HAP-1 (cell line): ENCODE data around the gene SRSF3.
"Not testable (repeated sequence)": the region's sequence is repeated elsewhere in the genome, so short reads cannot be mapped to it uniquely, and the experiment has no call there.

Source experiments
- DNase-seq, 2 experiments: peaks; one replicate each; pipeline ENCODE4 v3.0.0-alpha.2; 2016 to 2020; ENCODE audit warnings: low spot score in 2 of 2
- H3K27me3 ChIP-seq: fragments of 250-450 bp; sonication (Bioruptor Pico); 2 replicates; pipeline ENCODE4 v1.5.1; 2020; ENCODE audit warnings: low read depth, mild to moderate bottlenecking, moderate library complexity
- H3K36me3 ChIP-seq: fragments of 250-450 bp; sonication (Bioruptor Pico); replicated peaks from 2 replicates; pipeline ENCODE4 v1.5.1; 2020; ENCODE audit warnings: mild to moderate bottlenecking
- H3K4me1 ChIP-seq: fragments of 250-450 bp; sonication (Bioruptor Pico); 2 replicates; pipeline ENCODE4 v1.5.1; 2020; ENCODE audit warnings: mild to moderate bottlenecking
- H3K4me3 ChIP-seq: fragments of 250-450 bp; sonication (Bioruptor Pico); 2 replicates; pipeline ENCODE4 v1.5.1; 2020; ENCODE audit warnings: mild to moderate bottlenecking, moderate library complexity
- H3K9me3 ChIP-seq: fragments of 250-450 bp; sonication (Bioruptor Pico); 2 replicates; pipeline ENCODE4 v1.5.1; 2020; ENCODE audit warnings: mild to moderate bottlenecking, moderate library complexity
- in situ Hi-C: fragments of 300-500 bp; cut with MboI; formaldehyde crosslinking; loops from 3 replicates; pipeline ENCODE4 v1.14.3; 2020; ENCODE audit warnings: low sequenced_read_pairs, inconsistent platforms, mixed read lengths

The SRSF3 gene

DNA sequence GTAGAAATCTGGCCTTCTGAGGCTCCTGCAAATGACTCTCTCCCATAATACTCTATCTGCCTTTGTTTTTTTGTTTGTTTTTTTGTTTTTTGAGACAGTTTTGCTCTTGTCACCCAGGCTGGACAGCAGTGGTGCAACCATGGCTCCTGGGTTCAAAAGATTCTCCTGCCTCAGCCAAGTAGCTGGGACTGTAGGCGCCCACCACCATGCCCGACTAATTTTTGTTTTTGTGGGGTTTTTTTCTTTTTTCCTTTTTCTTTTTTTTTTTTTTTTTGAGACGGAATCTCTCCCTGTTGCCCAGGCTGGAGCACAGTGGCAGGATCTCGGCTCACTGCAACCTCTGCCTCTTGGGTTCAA, 30.3 kb upstream of the SRSF3 start:
- no peaks in the 10 kb centered on the region for H3K9me3 ChIP-seq
- no peaks in the 10 kb centered on the region for H3K36me3 ChIP-seq
- H3K4me1 ChIP-seq, result no peaks in the 10 kb centered on the region; the same call in none of the 2 replicates
- H3K4me3 ChIP-seq, result no peak overlapping the region
- H3K27me3 ChIP-seq, result no peaks in the 10 kb centered on the region
- no peak for DNase-seq
- in situ Hi-C loops, result no loop called here

GRCh38 chr6:36566418-36566905, 27.7 kb upstream of the SRSF3 start:
- no peaks in the 10 kb centered on the region for H3K36me3 ChIP-seq
- no peaks in the 10 kb centered on the region for H3K27me3 ChIP-seq
- H3K4me3 ChIP-seq, result no peak overlapping the region
- no peaks in the 10 kb centered on the region; the same call in none of the 2 replicates for H3K4me1 ChIP-seq
- in situ Hi-C loops, result no loop called here
- 0 out of 2 replicates have a peak, but pooled peaks cover 2% of the 10 kb centered on the region for H3K9me3 ChIP-seq
- no peak for DNase-seq

DNA sequence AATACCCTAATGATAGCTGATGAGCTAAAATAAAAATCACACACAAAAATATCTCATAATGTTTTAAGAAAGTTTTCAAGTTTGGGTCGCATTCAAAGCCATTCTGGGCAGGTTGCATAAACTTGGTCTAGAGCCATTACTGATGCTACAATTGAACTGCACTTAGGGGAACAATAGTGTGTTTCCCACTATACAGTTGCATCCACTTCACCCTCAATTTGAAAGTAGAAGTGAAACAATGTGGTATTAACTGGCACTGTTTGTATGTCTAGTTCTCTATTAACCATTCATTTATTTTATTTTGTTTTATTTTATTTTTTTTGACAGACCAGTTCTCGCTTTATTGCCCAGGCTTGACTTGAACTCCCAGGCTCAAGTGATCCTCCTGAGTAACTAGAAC, 23.9 kb upstream of the SRSF3 start:
- H3K9me3 ChIP-seq, result 0 out of 2 replicates have a peak, but pooled peaks cover 2% of the 10 kb centered on the region
- no peak overlapping the region for H3K4me3 ChIP-seq
- no peaks in the 10 kb centered on the region for H3K4me1 ChIP-seq
- in situ Hi-C loops, result no loop called here
- H3K27me3 ChIP-seq, result no peaks in the 10 kb centered on the region
- no peak for DNase-seq
- no peaks in the 10 kb centered on the region for H3K36me3 ChIP-seq

DNA sequence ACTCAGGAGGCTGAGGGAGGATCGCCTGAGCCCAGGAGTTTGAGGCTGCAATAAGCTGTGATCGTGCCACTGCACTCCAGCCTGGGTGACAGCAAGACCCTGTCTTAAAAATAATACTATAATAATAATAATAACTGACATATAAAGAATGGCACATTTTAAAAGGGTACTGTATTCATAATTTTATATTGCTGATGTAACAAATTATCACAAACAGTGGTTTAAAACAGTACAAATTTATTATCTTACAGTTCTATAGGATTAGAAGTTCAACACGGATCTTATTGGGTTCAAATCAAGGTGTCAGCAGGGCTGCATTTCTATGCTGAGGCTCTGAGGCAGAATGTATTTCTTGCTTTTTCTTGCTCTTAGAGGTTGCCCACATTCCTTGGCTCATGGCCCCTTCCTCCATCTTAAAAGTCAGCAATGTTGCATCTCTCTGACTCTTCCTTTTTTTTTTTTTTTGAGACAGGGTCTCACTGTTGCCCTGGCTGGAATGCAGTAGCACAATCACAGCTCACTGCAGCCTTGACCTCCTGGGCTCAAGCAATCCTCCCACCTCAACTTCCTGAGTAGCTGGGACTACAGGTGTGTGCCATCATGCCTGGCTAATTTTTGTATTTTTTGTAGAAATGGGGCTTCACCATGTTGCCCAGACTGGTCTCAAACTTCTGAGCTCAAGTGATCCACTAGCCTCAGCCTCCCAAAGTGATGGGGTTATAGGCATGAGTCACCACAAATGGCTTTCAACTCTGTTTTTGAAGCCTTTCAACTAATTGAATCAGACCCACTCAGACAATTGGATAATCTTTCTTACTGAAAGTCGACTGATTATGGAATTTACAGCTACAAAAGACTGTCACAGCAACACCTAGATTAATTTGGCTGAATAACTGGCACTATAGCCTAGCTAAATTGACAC, 22.8 kb upstream of the SRSF3 start:
- in situ Hi-C loops, result no loop called here
- Histone ChIP-seq H3K4me1 (no peaks in the 10 kb centered on the region), H3K9me3 (0 out of 2 replicates have a peak, but pooled peaks cover 2% of the 10 kb centered on the region), H3K36me3 (no peaks in the 10 kb centered on the region), H3K27me3 (no peaks in the 10 kb centered on the region), H3K4me3 (no peak overlapping the region)
- DNase-seq, result no peak

- H3K36me3 ChIP-seq, H3K4me1 ChIP-seq, in situ Hi-C loops, H3K9me3 ChIP-seq, H3K4me3 ChIP-seq, DNase-seq, H3K27me3 ChIP-seq: not testable (repeated sequence)
Measured at GRCh38 chr6:36572353-36573311, 21.5 kb upstream of the SRSF3 start.

GRCh38 chr6:36574679-36575078, 19.5 kb upstream of the SRSF3 start:
- no peak overlapping the region for H3K4me3 ChIP-seq
- H3K27me3 ChIP-seq, result no peaks in the 10 kb centered on the region
- H3K36me3 ChIP-seq, result no peaks in the 10 kb centered on the region
- DNase-seq, result no peak
- 0 out of 2 replicates have a peak, but pooled peaks cover 2% of the 10 kb centered on the region for H3K9me3 ChIP-seq
- in situ Hi-C loops, result no loop called here
- peaks cover 3% of the 10 kb centered on the region; the same call in 1 of the 2 replicates for H3K4me1 ChIP-seq

DNA sequence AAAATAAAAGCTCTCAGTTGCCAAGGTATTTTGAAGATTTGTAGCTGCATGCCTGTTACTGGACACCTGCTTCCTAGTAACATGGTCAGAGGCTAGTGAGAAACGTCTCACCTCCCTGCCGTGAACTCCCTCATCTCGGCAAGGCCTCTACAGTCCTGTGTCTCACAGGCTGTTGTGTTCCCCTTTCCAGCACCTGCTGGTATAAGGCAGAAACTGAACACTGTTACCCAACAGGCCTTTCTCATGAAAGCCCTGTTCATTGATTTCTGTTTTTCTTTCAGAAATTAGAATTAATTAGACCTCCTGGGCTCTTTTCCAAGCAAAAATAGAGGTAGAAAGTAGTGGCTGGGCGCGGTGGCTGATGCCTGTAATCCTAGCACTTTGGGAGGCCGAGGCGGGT, 17.6 kb upstream of the SRSF3 start:
- in situ Hi-C loops, result no loop called here
- Histone ChIP-seq H3K9me3 (no peaks in the 10 kb centered on the region), H3K36me3 (no peaks in the 10 kb centered on the region), H3K27me3 (no peaks in the 10 kb centered on the region), H3K4me3 (no peak overlapping the region), H3K4me1 (peaks cover 8% of the 10 kb centered on the region)
- no peak for DNase-seq

DNA sequence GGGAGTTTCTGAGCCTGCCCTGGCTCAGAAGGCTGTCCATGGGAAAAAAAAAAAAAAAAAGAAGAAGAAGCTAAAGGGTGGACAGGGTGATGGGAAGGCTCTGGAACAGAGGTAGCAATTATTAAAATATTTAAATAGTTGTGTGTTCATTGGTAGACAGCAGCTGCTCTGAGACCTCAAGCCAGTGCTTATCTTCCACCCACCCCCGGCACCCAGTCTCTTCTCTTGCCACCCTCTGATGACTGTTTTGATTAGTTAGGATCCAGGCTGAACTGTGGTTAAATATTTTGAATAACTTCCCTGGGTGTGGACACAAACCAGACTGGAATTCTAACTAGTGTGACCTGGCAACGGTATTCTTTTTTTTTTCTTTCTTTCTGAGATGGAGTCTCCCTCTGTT, 16.9 kb upstream of the SRSF3 start:
- DNase-seq, result no peak
- Histone ChIP-seq H3K4me1 (peaks cover 8% of the 10 kb centered on the region), H3K9me3 (no peaks in the 10 kb centered on the region)

GRCh38 chr6:36578030-36578429, 16.1 kb upstream of the SRSF3 start:
- H3K27me3 ChIP-seq, result no peaks in the 10 kb centered on the region
- no peaks in the 10 kb centered on the region for H3K36me3 ChIP-seq
- H3K4me3 ChIP-seq, result no peak overlapping the region
- no peak for DNase-seq
- in situ Hi-C loops, result no loop called here
- peaks cover 8% of the 10 kb centered on the region for H3K4me1 ChIP-seq
- H3K9me3 ChIP-seq, result no peaks in the 10 kb centered on the region

More for the DNA sequence above, 16.9 kb upstream of the SRSF3 start:
- H3K36me3 ChIP-seq, result no peaks in the 10 kb centered on the region
- in situ Hi-C loops, result no loop called here
- no peak overlapping the region for H3K4me3 ChIP-seq
- H3K27me3 ChIP-seq, result no peaks in the 10 kb centered on the region

GRCh38 chr6:36578431-36578830, 15.7 kb upstream of the SRSF3 start:
- Histone ChIP-seq H3K4me1 (peaks cover 8% of the 10 kb centered on the region), H3K9me3 (no peaks in the 10 kb centered on the region), H3K36me3 (no peaks in the 10 kb centered on the region), H3K27me3 (no peaks in the 10 kb centered on the region), H3K4me3 (no peak overlapping the region)
- no peak for DNase-seq
- in situ Hi-C loops, result no loop called here

GRCh38 chr6:36580184-36580526, 14.0 kb upstream of the SRSF3 start:
- in situ Hi-C loops, result no loop called here
- no peak for DNase-seq
- Histone ChIP-seq H3K36me3 (no peaks in the 10 kb centered on the region), H3K4me3 (no peak overlapping the region), H3K9me3 (no peaks in the 10 kb centered on the region), H3K27me3 (no peaks in the 10 kb centered on the region), H3K4me1 (peaks cover 8% of the 10 kb centered on the region)

- in situ Hi-C loops, result no loop called here
- no peak for DNase-seq
- no peaks in the 10 kb centered on the region for H3K36me3 ChIP-seq
- peaks cover 8% of the 10 kb centered on the region for H3K4me1 ChIP-seq
- H3K27me3 ChIP-seq, result no peaks in the 10 kb centered on the region
- no peak overlapping the region for H3K4me3 ChIP-seq
- H3K9me3 ChIP-seq, result no peaks in the 10 kb centered on the region
Measured at GRCh38 chr6:36581716-36582115, 12.4 kb upstream of the SRSF3 start.

DNA sequence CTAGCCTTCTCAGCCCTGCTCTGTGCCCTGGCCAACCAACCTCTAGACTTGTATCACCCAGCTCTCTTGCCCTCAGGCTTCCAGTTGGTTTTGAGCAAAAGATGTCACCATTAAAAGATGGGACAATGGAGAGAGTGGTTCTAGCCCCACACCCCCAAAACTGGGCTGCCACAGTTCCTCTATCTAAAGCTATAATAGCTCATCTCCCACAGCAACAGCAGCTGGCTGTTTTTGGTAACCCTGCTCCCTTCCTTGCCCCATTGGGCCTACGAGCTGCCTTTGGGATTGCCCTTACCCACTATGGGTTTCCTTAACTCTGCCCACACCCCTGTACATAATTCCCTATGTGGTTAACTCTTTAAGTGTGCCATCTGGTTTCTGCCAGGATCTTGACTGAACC, 7.6 kb upstream of the SRSF3 start:
- Histone ChIP-seq H3K4me3 (no peak overlapping the region), H3K4me1 (no peaks in the 10 kb centered on the region), H3K27me3 (no peaks in the 10 kb centered on the region), H3K36me3 (no peaks in the 10 kb centered on the region), H3K9me3 (no peaks in the 10 kb centered on the region)
- in situ Hi-C loops, result no loop called here
- no peak for DNase-seq

DNA sequence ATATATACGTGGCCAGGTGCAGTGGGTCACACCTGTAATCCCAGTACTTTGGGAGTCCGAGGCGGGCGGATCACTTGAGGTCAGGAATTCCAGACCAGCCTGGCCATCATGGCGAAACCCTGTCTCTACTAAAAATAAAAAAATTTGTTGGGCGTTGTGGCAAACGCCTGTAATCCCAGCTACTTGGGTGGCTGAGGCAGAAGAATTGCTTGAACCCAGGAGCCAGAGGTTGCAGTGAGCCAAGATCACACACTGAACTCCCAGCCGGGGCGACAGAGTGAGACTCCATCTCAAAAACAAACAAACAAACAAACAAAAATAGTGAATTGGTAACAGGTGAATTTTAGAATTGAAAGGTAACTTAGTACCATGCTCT, 5.1 kb upstream of the SRSF3 start:
- H3K27me3 ChIP-seq, in situ Hi-C loops, H3K9me3 ChIP-seq, H3K4me1 ChIP-seq, DNase-seq, H3K4me3 ChIP-seq, H3K36me3 ChIP-seq: not testable (repeated sequence)
